Uterus (tissue), 4 donors: ENCODE measurements around the gene TIGD3. TPM values are rescaled to one million over a fixed set of nuclear protein-coding genes. Genes with fewer than 3 reads are reported as not detected.

ENCODE experiments used
- DNase-seq, 2 donors: peaks; one replicate each; pipeline ENCODE4 v3.0.0-alpha.2; 2019 to 2020
- H3K27ac ChIP-seq, 2 donors: fragments of 200-600 bp; sonication (generic); 1 replicate in 1 of 2; 2 replicates in 1 of 2; pipeline ENCODE4 v1.5.1; 2016 to 2018
- H3K27me3 ChIP-seq, 2 donors: fragments of 200-600 bp; sonication (generic); one replicate each; pipeline ENCODE4 v1.5.1; 2018 to 2019; ENCODE audit warnings: control low read depth in 1 of 2
- H3K36me3 ChIP-seq, 2 donors: fragments of 200-600 bp; sonication (generic); one replicate each; pipeline ENCODE4 v1.5.1; 2019; ENCODE audit warnings: control low read depth in 1 of 2
- H3K4me1 ChIP-seq, 2 donors: fragments of 200-600 bp; sonication (generic); one replicate each; pipeline ENCODE4 v1.5.1; 2018 to 2019; ENCODE audit warnings: control low read depth in 1 of 2
- H3K4me3 ChIP-seq, 2 donors: fragments of 200-600 bp; sonication (generic); 1 replicate in 1 of 2; 2 replicates in 1 of 2; pipeline ENCODE4 v1.5.1; 2018 to 2019; ENCODE audit warnings: mild to moderate bottlenecking in 1 of 2
- H3K9me3 ChIP-seq, 2 donors: fragments of 200-600 bp; sonication (generic); one replicate each; pipeline ENCODE4 v1.5.1; 2019; ENCODE audit warnings: control low read depth in 1 of 2
- POLR2A ChIP-seq, 2 donors: fragments of 450-650 bp; IDR thresholded peaks; one replicate each; pipeline ENCODE4 v1.6.1; 2016; ENCODE audit warnings: antibody characterized with exemption in 2 of 2, mild to moderate bottlenecking in 1 of 2, moderate library complexity in 1 of 2
- intact Hi-C: fragments of 100-400 bp; cut with DNase I; formaldehyde crosslinking; loops from one replicate; pipeline ENCODE4 v1.15.1; 2023; ENCODE audit warnings: low total_unique reads
- total RNA-seq, 4 donors: library from RNA; depleted of rRNA in 3 of 4; stranded (reverse); fragments of >200 nt in 3 of 4; gene quantifications; one replicate each; pipeline versions ENCODE4 v1.1.0 to v1.2.4, GENCODE V29; 2014 to 2023
- TF ChIP-seq, protein P1 (sequence below), 4 experiments: fragments of 200-600 bp in 2 of 4; fragments of 450-650 bp in 2 of 4; sonication (generic) in 2 of 4; IDR thresholded peaks; one replicate each; pipeline ENCODE4 v1.5.1; 2016 to 2019; ENCODE audit warnings: antibody characterized with exemption in 4 of 4, mild to moderate bottlenecking in 2 of 4, moderate library complexity in 1 of 4
- donor health status: DM: yes; HTN: yes; CAD: no.

The TIGD3 gene
- total RNA-seq, 4 donors from 2014 or later = under 0.01 to 0.35 TPM; not detected in 2

DNA sequence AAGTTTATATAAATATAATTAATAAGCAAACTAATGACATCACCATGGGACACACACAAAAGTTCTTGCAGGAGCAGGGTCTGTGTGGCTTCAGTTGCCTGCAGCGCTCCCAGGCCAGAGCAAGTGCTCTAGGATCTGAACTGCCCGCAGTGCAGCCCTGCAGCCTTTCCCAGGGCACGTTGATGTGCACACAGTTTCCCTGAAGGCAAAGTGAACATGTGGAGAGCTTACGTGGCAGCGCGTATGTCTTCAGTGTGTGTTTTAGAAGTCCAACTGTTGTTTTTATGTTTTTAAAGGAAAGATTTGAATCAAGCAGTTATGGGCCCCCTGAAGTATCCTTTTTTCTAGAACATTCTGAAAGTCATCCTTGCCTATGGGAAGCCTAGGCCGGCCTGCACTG, 1.2 kb upstream of the TIGD3 start:
- Histone ChIP-seq H3K36me3 (no peaks in the 10 kb centered on the region), H3K4me3 (no peak overlapping the region), H3K27me3 (peaks cover 0 to 8% of the 10 kb centered on the region in 2 donors), H3K4me1 (peaks cover 0 to 22% of the 10 kb centered on the region in 2 donors), H3K9me3 (no peaks in the 10 kb centered on the region), H3K27ac (peak overlapping the region; percentile 36 to 75)
- TF ChIP-seq, protein P1, sequence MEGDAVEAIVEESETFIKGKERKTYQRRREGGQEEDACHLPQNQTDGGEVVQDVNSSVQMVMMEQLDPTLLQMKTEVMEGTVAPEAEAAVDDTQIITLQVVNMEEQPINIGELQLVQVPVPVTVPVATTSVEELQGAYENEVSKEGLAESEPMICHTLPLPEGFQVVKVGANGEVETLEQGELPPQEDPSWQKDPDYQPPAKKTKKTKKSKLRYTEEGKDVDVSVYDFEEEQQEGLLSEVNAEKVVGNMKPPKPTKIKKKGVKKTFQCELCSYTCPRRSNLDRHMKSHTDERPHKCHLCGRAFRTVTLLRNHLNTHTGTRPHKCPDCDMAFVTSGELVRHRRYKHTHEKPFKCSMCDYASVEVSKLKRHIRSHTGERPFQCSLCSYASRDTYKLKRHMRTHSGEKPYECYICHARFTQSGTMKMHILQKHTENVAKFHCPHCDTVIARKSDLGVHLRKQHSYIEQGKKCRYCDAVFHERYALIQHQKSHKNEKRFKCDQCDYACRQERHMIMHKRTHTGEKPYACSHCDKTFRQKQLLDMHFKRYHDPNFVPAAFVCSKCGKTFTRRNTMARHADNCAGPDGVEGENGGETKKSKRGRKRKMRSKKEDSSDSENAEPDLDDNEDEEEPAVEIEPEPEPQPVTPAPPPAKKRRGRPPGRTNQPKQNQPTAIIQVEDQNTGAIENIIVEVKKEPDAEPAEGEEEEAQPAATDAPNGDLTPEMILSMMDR (IDR thresholded peaks at IDR 0.05) = no peak
- TF ChIP-seq POLR2A (IDR thresholded peaks at IDR 0.05) = no peak
- no peak for DNase-seq
- intact Hi-C loops = no loop called here

DNA sequence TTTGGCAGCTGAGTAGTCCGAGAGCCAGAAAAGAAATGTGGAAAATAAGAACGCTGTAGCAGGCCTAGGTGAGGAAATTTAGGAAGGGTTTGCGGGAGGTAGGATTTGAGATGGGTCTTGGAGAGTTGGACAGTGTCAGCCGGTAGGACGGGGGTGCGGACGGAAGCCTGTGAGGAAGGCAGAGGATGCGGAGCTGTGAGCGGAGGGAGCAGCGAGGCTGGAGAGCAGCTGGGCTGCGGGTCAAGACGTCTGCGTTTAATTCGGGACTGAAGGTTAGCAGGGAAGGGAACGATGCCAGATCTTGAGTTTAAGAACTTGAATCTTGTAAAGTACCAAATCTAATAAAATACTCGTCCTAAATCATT, 669 bp upstream of the TIGD3 start:
- TF ChIP-seq POLR2A (IDR thresholded peaks at IDR 0.05) = no peak
- TF ChIP-seq, protein P1 (IDR thresholded peaks at IDR 0.05) = no peak
- Histone ChIP-seq H3K36me3 (no peaks in the 10 kb centered on the region), H3K9me3 (no peaks in the 10 kb centered on the region), H3K27me3 (peaks cover 0 to 8% of the 10 kb centered on the region in 2 donors), H3K4me3 (peak overlapping the region; percentile 49 to 59), H3K4me1 (peaks cover 0 to 22% of the 10 kb centered on the region in 2 donors), H3K27ac (peak overlapping the region; percentile 36 to 75)
- no peak for DNase-seq
- intact Hi-C loops = no loop called here

DNA sequence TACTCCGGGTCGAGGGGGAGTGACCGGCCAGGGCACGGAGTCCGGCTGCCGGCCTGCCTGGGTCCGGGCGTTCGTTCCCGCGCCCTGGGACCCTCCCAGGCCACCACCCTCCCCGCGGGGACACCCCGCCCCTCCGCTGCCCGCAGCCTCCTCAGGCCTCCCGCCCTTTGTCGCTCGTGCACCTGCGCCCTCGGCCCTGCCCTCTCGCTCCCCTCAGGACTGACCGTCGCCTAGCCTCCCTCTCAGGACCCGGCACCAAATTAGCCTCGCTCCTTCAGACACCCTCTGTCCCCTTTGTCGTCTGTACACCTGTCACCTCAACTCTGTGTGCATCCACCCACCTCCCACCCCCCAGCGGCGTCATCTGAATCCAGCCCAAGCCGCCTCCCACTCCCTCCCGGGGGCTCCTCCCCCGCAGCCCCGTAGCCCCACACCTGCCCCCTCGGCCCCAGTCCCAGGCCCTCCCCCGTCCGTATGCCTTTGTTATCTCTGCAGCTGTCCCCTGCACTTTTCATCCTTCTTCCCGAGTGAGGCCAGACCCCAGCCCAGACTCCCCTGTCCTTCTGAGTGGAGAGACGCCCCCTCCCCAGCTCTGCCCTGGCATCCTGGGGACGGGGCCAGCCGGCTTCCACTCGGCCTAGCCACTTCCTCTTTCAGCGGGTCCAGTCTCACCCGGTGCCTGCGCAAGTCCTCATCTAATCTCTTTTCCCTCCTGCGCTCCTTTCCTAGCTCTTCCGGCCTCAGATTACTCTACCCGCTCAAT, 643 bp downstream of the TIGD3 start:
- peak in 1 of 2 donors; percentile 43 for DNase-seq
- peak overlapping the region; percentile 42 to 66 for H3K27ac ChIP-seq
- intact Hi-C loops = no loop called here

DNA sequence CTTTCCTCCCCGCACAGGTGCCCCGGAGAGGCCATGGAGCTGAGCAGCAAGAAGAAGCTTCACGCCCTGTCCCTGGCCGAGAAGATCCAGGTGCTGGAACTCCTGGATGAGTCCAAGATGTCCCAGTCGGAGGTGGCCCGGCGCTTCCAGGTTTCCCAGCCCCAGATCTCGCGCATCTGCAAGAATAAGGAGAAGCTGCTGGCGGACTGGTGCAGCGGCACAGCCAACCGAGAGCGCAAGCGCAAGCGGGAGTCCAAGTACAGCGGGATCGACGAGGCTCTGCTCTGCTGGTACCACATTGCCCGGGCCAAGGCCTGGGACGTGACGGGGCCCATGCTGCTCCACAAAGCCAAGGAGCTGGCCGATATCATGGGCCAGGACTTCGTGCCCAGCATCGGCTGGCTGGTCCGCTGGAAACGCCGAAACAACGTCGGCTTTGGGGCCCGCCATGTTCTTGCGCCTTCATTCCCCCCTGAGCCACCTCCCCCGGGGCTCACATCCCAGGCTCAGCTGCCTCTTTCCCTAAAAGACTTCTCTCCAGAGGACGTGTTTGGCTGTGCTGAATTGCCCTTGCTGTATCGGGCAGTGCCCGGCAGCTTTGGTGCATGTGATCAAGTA, 1.3 kb downstream of the TIGD3 start:
- Histone ChIP-seq H3K4me1 (peaks cover 0 to 22% of the 10 kb centered on the region in 2 donors), H3K27ac (no peak overlapping the region), H3K9me3 (no peaks in the 10 kb centered on the region), H3K27me3 (peaks cover 0 to 8% of the 10 kb centered on the region in 2 donors), H3K36me3 (no peaks in the 10 kb centered on the region), H3K4me3 (peak overlapping the region; percentile 49 to 59)
- peak in 1 of 2 donors; percentile 36 for DNase-seq
- intact Hi-C loops = no loop called here
- no peak for TF ChIP-seq POLR2A (IDR thresholded peaks at IDR 0.05)
- TF ChIP-seq, protein P1 (IDR thresholded peaks at IDR 0.05) = no peak

More for the DNA sequence above, 643 bp downstream of the TIGD3 start:
- H3K9me3 ChIP-seq = no peaks in the 10 kb centered on the region
- H3K27me3 ChIP-seq = peaks cover 0 to 8% of the 10 kb centered on the region in 2 donors
- peak overlapping the region; percentile 49 to 59 for H3K4me3 ChIP-seq
- no peak for TF ChIP-seq POLR2A (IDR thresholded peaks at IDR 0.05)
- TF ChIP-seq, protein P1 (IDR thresholded peaks at IDR 0.05) = no peak
- H3K4me1 ChIP-seq = peaks cover 0 to 22% of the 10 kb centered on the region in 2 donors
- H3K36me3 ChIP-seq = no peaks in the 10 kb centered on the region

DNA sequence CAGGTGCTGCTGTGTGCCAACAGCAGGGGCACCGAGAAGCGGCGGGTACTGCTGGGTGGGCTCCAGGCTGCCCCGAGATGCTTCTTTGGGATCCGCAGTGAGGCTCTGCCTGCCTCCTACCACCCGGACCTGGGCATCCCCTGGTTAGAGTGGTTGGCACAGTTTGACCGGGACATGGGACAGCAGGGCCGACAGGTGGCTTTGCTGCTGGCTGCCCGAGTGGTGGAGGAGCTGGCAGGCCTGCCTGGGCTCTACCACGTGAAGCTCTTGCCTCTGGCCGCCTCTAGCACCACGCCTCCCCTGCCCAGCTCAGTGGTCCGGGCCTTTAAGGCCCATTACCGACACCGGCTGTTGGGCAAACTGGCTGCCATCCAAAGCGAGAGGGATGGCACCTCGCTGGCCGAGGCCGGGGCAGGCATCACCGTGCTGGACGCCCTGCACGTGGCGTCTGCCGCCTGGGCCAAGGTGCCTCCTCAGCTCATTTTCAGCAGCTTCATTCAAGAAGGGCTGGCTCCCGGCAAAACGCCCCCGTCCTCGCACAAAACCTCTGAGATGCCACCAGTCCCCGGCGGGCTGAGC, 1.9 kb downstream of the TIGD3 start:
- H3K27ac ChIP-seq = no peak overlapping the region
- TF ChIP-seq POLR2A (IDR thresholded peaks at IDR 0.05) = no peak
- TF ChIP-seq, protein P1 (IDR thresholded peaks at IDR 0.05) = no peak
- H3K4me3 ChIP-seq = no peak overlapping the region
- H3K4me1 ChIP-seq = peaks cover 0 to 22% of the 10 kb centered on the region in 2 donors
- no peak for DNase-seq
- intact Hi-C loops = no loop called here
- no peaks in the 10 kb centered on the region for H3K36me3 ChIP-seq
- H3K27me3 ChIP-seq = peaks cover 0 to 8% of the 10 kb centered on the region in 2 donors
- H3K9me3 ChIP-seq = no peaks in the 10 kb centered on the region
